ENCODE data around the gene BRSK2. TPM values are rescaled to one million over a fixed set of nuclear protein-coding genes. Genes with fewer than 3 reads are reported as not detected.
"Not testable (repeated sequence)": the region's sequence is repeated elsewhere in the genome, so short reads cannot be mapped to it uniquely, and the experiment has no call there.

BRSK2 gene
- total RNA-seq, 1 donor from 2014 or later: 13.8 TPM

- H3K36me3 Mint-ChIP-seq: no peaks in the 10 kb centered on the region
- H3K27me3 Mint-ChIP-seq: no peaks in the 10 kb centered on the region
- TF ChIP-seq, protein P1, sequence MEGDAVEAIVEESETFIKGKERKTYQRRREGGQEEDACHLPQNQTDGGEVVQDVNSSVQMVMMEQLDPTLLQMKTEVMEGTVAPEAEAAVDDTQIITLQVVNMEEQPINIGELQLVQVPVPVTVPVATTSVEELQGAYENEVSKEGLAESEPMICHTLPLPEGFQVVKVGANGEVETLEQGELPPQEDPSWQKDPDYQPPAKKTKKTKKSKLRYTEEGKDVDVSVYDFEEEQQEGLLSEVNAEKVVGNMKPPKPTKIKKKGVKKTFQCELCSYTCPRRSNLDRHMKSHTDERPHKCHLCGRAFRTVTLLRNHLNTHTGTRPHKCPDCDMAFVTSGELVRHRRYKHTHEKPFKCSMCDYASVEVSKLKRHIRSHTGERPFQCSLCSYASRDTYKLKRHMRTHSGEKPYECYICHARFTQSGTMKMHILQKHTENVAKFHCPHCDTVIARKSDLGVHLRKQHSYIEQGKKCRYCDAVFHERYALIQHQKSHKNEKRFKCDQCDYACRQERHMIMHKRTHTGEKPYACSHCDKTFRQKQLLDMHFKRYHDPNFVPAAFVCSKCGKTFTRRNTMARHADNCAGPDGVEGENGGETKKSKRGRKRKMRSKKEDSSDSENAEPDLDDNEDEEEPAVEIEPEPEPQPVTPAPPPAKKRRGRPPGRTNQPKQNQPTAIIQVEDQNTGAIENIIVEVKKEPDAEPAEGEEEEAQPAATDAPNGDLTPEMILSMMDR (conservative IDR thresholded peaks at IDR 0.05): no peak
- H3K4me3 Mint-ChIP-seq: no peak overlapping the region
- H3K4me1 Mint-ChIP-seq (ENCODE audit: unreplicated experiment): peaks cover 26% of the 10 kb centered on the region
- DNase-seq (ENCODE audit: extremely low spot score, unreplicated experiment): no peak
- H3K27ac Mint-ChIP-seq: no peak overlapping the region
- H3K9me3 Mint-ChIP-seq: no peaks in the 10 kb centered on the region
These were observed 117.2 kb downstream of the BRSK2 start for GRCh38 chr11:1506981-1507380.

- Mint-ChIP-seq H3K27ac (no peak overlapping the region), H3K4me3 (no peak overlapping the region), H3K27me3 (no peaks in the 10 kb centered on the region), H3K4me1 (ENCODE audit: unreplicated experiment) (peaks cover 29% of the 10 kb centered on the region), H3K36me3 (no peaks in the 10 kb centered on the region), H3K9me3 (no peaks in the 10 kb centered on the region)
- no peak for DNase-seq (ENCODE audit: extremely low spot score, unreplicated experiment)
- TF ChIP-seq, protein P1 (conservative IDR thresholded peaks at IDR 0.05): no peak
These were observed 117.8 kb downstream of the BRSK2 start for GRCh38 chr11:1507381-1508140.

DNA sequence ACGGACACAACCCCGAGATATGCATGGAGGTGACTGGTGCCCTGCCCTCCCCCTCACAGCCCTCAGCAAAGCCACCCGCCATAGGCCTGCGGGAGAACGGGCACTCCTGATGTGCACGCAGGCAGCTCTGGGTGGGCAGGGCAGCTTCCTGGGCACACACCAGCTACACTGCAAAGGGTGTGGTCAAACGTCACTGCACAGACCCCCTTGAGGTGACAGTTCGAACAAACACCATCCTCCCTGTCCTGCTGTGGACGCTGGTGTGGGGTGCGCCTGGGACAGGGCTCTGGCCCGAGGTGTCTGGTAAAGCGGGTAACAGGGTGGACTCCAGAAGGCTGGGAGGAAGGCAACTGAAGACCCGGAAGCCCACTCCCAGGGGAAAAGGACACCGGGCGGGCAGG, 118.8 kb downstream of the BRSK2 start:
- Mint-ChIP-seq H3K36me3 (peaks cover 3% of the 10 kb centered on the region), H3K4me1 (ENCODE audit: unreplicated experiment) (peaks cover 27% of the 10 kb centered on the region), H3K27ac (no peak overlapping the region), H3K27me3 (no peaks in the 10 kb centered on the region), H3K4me3 (no peak overlapping the region), H3K9me3 (no peaks in the 10 kb centered on the region)
- TF ChIP-seq, protein P1 (conservative IDR thresholded peaks at IDR 0.05): no peak
- no peak for DNase-seq (ENCODE audit: extremely low spot score, unreplicated experiment)

- peaks cover 26% of the 10 kb centered on the region for H3K4me1 Mint-ChIP-seq (ENCODE audit: unreplicated experiment)
These were observed 119.3 kb downstream of the BRSK2 start for GRCh38 chr11:1508986-1509385.

GRCh38 chr11:1509626-1510255, 120.0 kb downstream of the BRSK2 start:
- Mint-ChIP-seq H3K4me1 (ENCODE audit: unreplicated experiment) (peaks cover 31% of the 10 kb centered on the region), H3K27me3 (no peaks in the 10 kb centered on the region), H3K27ac (no peak overlapping the region), H3K4me3 (no peak overlapping the region), H3K9me3 (no peaks in the 10 kb centered on the region), H3K36me3 (peaks cover 5% of the 10 kb centered on the region)
- no peak for DNase-seq (ENCODE audit: extremely low spot score, unreplicated experiment)
- TF ChIP-seq, protein P1 (conservative IDR thresholded peaks at IDR 0.05): no peak

More at GRCh38 chr11:1508986-1509385, 119.3 kb downstream of the BRSK2 start:
- no peaks in the 10 kb centered on the region for H3K9me3 Mint-ChIP-seq
- no peak for DNase-seq (ENCODE audit: extremely low spot score, unreplicated experiment)
- H3K27ac Mint-ChIP-seq: no peak overlapping the region
- TF ChIP-seq, protein P1 (conservative IDR thresholded peaks at IDR 0.05): no peak
- no peak overlapping the region for H3K4me3 Mint-ChIP-seq
- H3K27me3 Mint-ChIP-seq: no peaks in the 10 kb centered on the region
- peaks cover 5% of the 10 kb centered on the region for H3K36me3 Mint-ChIP-seq

DNA sequence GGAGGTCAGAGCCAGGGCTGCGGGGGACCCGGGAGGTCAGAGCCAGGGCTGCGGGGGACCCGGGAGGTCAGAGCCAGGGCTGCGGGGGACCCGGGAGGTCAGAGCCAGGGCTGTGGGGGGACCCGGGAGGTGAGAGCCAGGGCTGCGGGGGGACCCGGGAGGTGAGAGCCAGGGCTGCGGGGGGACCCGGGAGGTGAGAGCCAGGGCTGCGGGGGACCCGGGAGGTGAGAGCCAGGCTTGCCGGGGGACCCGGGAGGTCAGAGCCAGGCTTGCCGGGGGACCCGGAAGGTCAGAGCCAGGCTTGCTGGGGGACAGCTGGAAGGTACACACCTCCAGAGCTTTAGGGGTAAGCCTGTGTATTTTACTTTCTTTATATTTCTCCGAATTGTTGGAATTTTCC, 120.6 kb downstream of the BRSK2 start:
- not testable (repeated sequence) for H3K4me3 Mint-ChIP-seq; H3K27me3 Mint-ChIP-seq; H3K27ac Mint-ChIP-seq; H3K36me3 Mint-ChIP-seq; DNase-seq (ENCODE audit: extremely low spot score, unreplicated experiment); H3K9me3 Mint-ChIP-seq
- peaks cover 31% of the 10 kb centered on the region for H3K4me1 Mint-ChIP-seq (ENCODE audit: unreplicated experiment)

All from type B pancreatic cell (in vitro differentiated cells).